Immature natural killer cell (primary cell): Measurements from ENCODE around the gene PAPPA. TPM values are rescaled to one million over a fixed set of nuclear protein-coding genes. Genes with fewer than 3 reads are reported as not detected.

Source experiments
- DNase-seq, 3 donors: peaks; one replicate each; pipeline ENCODE4 v3.0.0; 2022; ENCODE audit warnings: mixed read lengths in 1 of 3
- H3K27ac Mint-ChIP-seq, 6 donors: one replicate each; pipeline ENCODE4 v1.8.0; 2020; ENCODE audit warnings: mixed read lengths in 6 of 6, mild to moderate bottlenecking in 5 of 6, inconsistent platforms in 4 of 6, moderate library complexity in 3 of 6
- H3K27me3 Mint-ChIP-seq, 3 donors: one replicate each; pipeline ENCODE4 v1.8.0; 2020 to 2021; ENCODE audit warnings: low read depth in 3 of 3, mild to moderate bottlenecking in 3 of 3, mixed read lengths in 3 of 3, moderate library complexity in 3 of 3, inconsistent platforms in 1 of 3
- H3K36me3 Mint-ChIP-seq, 3 donors: one replicate each; pipeline ENCODE4 v1.8.0; 2020; ENCODE audit warnings: mixed read lengths in 3 of 3, inconsistent platforms in 2 of 3, mild to moderate bottlenecking in 2 of 3
- H3K4me1 Mint-ChIP-seq, 2 donors: one replicate each; pipeline ENCODE4 v1.8.0; 2020; ENCODE audit warnings: inconsistent platforms in 2 of 2, mild to moderate bottlenecking in 2 of 2, mixed read lengths in 2 of 2, moderate library complexity in 1 of 2
- H3K4me3 Mint-ChIP-seq, 5 donors: one replicate each; pipeline ENCODE4 v1.8.0; 2020; ENCODE audit warnings: mild to moderate bottlenecking in 5 of 5, mixed read lengths in 5 of 5, inconsistent platforms in 3 of 5, moderate library complexity in 3 of 5
- H3K9me3 Mint-ChIP-seq, 6 donors: one replicate each; pipeline ENCODE4 v1.8.0; 2020; ENCODE audit warnings: mild to moderate bottlenecking in 6 of 6, mixed read lengths in 6 of 6, inconsistent platforms in 4 of 6, moderate library complexity in 3 of 6
- polyA plus RNA-seq, 3 donors: library from polyadenylated mRNA; unstranded; fragments of 300-500 nt; fragmentation: Illumina TruSeq; gene quantifications; one replicate each; pipeline ENCODE4 v1.2.3, GENCODE V29; 2021

The PAPPA gene
- polyA plus RNA-seq, 3 donors from 2014 or later: not detected

GRCh38 chr9:116352958-116353357, 199.4 kb downstream of the PAPPA start:
- no peak for DNase-seq
- no peak overlapping the region for H3K27ac Mint-ChIP-seq
- no peaks in the 10 kb centered on the region for H3K4me1 Mint-ChIP-seq
- H3K4me3 Mint-ChIP-seq: no peak overlapping the region
- H3K9me3 Mint-ChIP-seq: peaks cover 0 to 38% (median 4%) of the 10 kb centered on the region in 6 donors
- H3K36me3 Mint-ChIP-seq: no peaks in the 10 kb centered on the region
- H3K27me3 Mint-ChIP-seq: peaks cover 0 to 4% (median 2%) of the 10 kb centered on the region in 3 donors

- no peaks in the 10 kb centered on the region for H3K4me1 Mint-ChIP-seq
- no peak overlapping the region for H3K27ac Mint-ChIP-seq
- H3K27me3 Mint-ChIP-seq: peaks cover 0 to 2% (median 1%) of the 10 kb centered on the region in 3 donors
- H3K9me3 Mint-ChIP-seq: peaks cover 0 to 33% (median 4%) of the 10 kb centered on the region in 6 donors
- DNase-seq: no peak
- H3K4me3 Mint-ChIP-seq: no peak overlapping the region
- no peaks in the 10 kb centered on the region for H3K36me3 Mint-ChIP-seq
Measured at GRCh38 chr9:116355153-116355921, 201.7 kb downstream of the PAPPA start.

GRCh38 chr9:116358251-116358650, 204.7 kb downstream of the PAPPA start:
- Mint-ChIP-seq H3K4me3 (no peak overlapping the region), H3K27ac (no peak overlapping the region), H3K36me3 (no peaks in the 10 kb centered on the region), H3K9me3 (peaks cover 0 to 17% (median 4%) of the 10 kb centered on the region in 6 donors), H3K27me3 (peaks cover 0 to 3% (median 2%) of the 10 kb centered on the region in 3 donors), H3K4me1 (no peaks in the 10 kb centered on the region)
- no peak for DNase-seq

GRCh38 chr9:116360016-116360415, 206.4 kb downstream of the PAPPA start:
- Mint-ChIP-seq H3K9me3 (peaks cover 0 to 7% (median 1%) of the 10 kb centered on the region in 6 donors), H3K36me3 (no peaks in the 10 kb centered on the region), H3K4me1 (no peaks in the 10 kb centered on the region), H3K4me3 (no peak overlapping the region), H3K27ac (no peak overlapping the region), H3K27me3 (peaks cover 0 to 3% (median under 1%) of the 10 kb centered on the region in 3 donors)
- DNase-seq: no peak

- no peaks in the 10 kb centered on the region for H3K4me1 Mint-ChIP-seq
- no peak overlapping the region for H3K27ac Mint-ChIP-seq
- H3K4me3 Mint-ChIP-seq: no peak overlapping the region
- H3K27me3 Mint-ChIP-seq: peaks cover 0 to 3% (median 0%) of the 10 kb centered on the region in 3 donors
- DNase-seq: no peak
- H3K36me3 Mint-ChIP-seq: no peaks in the 10 kb centered on the region
- H3K9me3 Mint-ChIP-seq: peaks cover 0 to 6% (median 1%) of the 10 kb centered on the region in 6 donors
Measured at GRCh38 chr9:116360989-116361388, 207.4 kb downstream of the PAPPA start.

- no peak for DNase-seq
- H3K36me3 Mint-ChIP-seq: no peaks in the 10 kb centered on the region
- peaks cover 0 to 3% (median 0%) of the 10 kb centered on the region in 3 donors for H3K27me3 Mint-ChIP-seq
- H3K9me3 Mint-ChIP-seq: peaks cover 0 to 6% (median 1%) of the 10 kb centered on the region in 6 donors
- H3K4me3 Mint-ChIP-seq: no peak overlapping the region
- H3K27ac Mint-ChIP-seq: no peak overlapping the region
- H3K4me1 Mint-ChIP-seq: no peaks in the 10 kb centered on the region
Measured at GRCh38 chr9:116361547-116361946, 208.0 kb downstream of the PAPPA start.

GRCh38 chr9:116362493-116362892, 208.9 kb downstream of the PAPPA start:
- Mint-ChIP-seq H3K36me3 (no peaks in the 10 kb centered on the region), H3K4me1 (no peaks in the 10 kb centered on the region), H3K27me3 (peaks cover 0 to 3% (median 0%) of the 10 kb centered on the region in 3 donors), H3K9me3 (peaks cover 0 to 6% (median 0%) of the 10 kb centered on the region in 6 donors), H3K27ac (no peak overlapping the region), H3K4me3 (no peak overlapping the region)
- no peak for DNase-seq

- Mint-ChIP-seq H3K9me3 (peaks cover 0 to 8% (median 1%) of the 10 kb centered on the region in 6 donors), H3K4me1 (no peaks in the 10 kb centered on the region), H3K27me3 (peaks cover 1 to 3% (median 3%) of the 10 kb centered on the region in 3 donors), H3K4me3 (no peak overlapping the region), H3K27ac (no peak overlapping the region), H3K36me3 (peaks cover 0 to 3% (median 0%) of the 10 kb centered on the region in 3 donors)
- no peak for DNase-seq
Measured at GRCh38 chr9:116365056-116365471, 211.5 kb downstream of the PAPPA start.

- H3K36me3 Mint-ChIP-seq: peaks cover 0 to 3% (median 0%) of the 10 kb centered on the region in 3 donors
- H3K4me3 Mint-ChIP-seq: no peak overlapping the region
Measured at GRCh38 chr9:116366241-116366640, 212.7 kb downstream of the PAPPA start.

GRCh38 chr9:116368680-116369079, 215.1 kb downstream of the PAPPA start:
- DNase-seq: no peak
- H3K9me3 Mint-ChIP-seq: peaks cover 0 to 8% (median 0%) of the 10 kb centered on the region in 6 donors
- peaks cover 0 to 3% (median 0%) of the 10 kb centered on the region in 3 donors for H3K36me3 Mint-ChIP-seq
- no peak overlapping the region for H3K27ac Mint-ChIP-seq
- no peak overlapping the region for H3K4me3 Mint-ChIP-seq
- no peaks in the 10 kb centered on the region for H3K4me1 Mint-ChIP-seq
- peaks cover 0 to 5% (median 1%) of the 10 kb centered on the region in 3 donors for H3K27me3 Mint-ChIP-seq

More at GRCh38 chr9:116366241-116366640, 212.7 kb downstream of the PAPPA start:
- Mint-ChIP-seq H3K27me3 (peaks cover 0 to 5% (median 1%) of the 10 kb centered on the region in 3 donors), H3K27ac (no peak overlapping the region), H3K9me3 (peaks cover 0 to 11% (median 1%) of the 10 kb centered on the region in 6 donors), H3K4me1 (no peaks in the 10 kb centered on the region)
- no peak for DNase-seq

- H3K4me1 Mint-ChIP-seq: no peaks in the 10 kb centered on the region
- peaks cover 0 to 3% (median 0%) of the 10 kb centered on the region in 3 donors for H3K36me3 Mint-ChIP-seq
- no peak overlapping the region for H3K27ac Mint-ChIP-seq
- no peak overlapping the region for H3K4me3 Mint-ChIP-seq
- peaks cover 0 to 8% (median under 1%) of the 10 kb centered on the region in 6 donors for H3K9me3 Mint-ChIP-seq
- DNase-seq: no peak
- H3K27me3 Mint-ChIP-seq: peaks cover 0 to 5% (median 1%) of the 10 kb centered on the region in 3 donors
Measured at GRCh38 chr9:116369706-116370105, 216.1 kb downstream of the PAPPA start.

- Mint-ChIP-seq H3K27ac (no peak overlapping the region), H3K27me3 (peaks cover 0 to 5% (median 1%) of the 10 kb centered on the region in 3 donors), H3K4me1 (no peaks in the 10 kb centered on the region), H3K36me3 (peaks cover 0 to 3% (median 0%) of the 10 kb centered on the region in 3 donors), H3K4me3 (no peak overlapping the region), H3K9me3 (peaks cover 0 to 6% (median under 1%) of the 10 kb centered on the region in 6 donors)
- no peak for DNase-seq
Measured at GRCh38 chr9:116370556-116370955, 217.0 kb downstream of the PAPPA start.

GRCh38 chr9:116372081-116372673, 218.6 kb downstream of the PAPPA start:
- Mint-ChIP-seq H3K27ac (no peak overlapping the region), H3K27me3 (peaks cover 0 to 5% (median 1%) of the 10 kb centered on the region in 3 donors), H3K4me1 (no peaks in the 10 kb centered on the region), H3K9me3 (peaks cover 0 to 6% (median 2%) of the 10 kb centered on the region in 6 donors), H3K36me3 (peaks cover 0 to 3% (median 0%) of the 10 kb centered on the region in 3 donors), H3K4me3 (no peak overlapping the region)
- no peak for DNase-seq

- H3K4me3 Mint-ChIP-seq: no peak overlapping the region
- no peaks in the 10 kb centered on the region for H3K4me1 Mint-ChIP-seq
- peaks cover 0 to 5% (median 1%) of the 10 kb centered on the region in 3 donors for H3K27me3 Mint-ChIP-seq
- peaks cover 0 to 3% (median 0%) of the 10 kb centered on the region in 3 donors for H3K36me3 Mint-ChIP-seq
- no peak for DNase-seq
- H3K9me3 Mint-ChIP-seq: peaks cover 0 to 9% (median 5%) of the 10 kb centered on the region in 6 donors
- H3K27ac Mint-ChIP-seq: no peak overlapping the region
Measured at GRCh38 chr9:116372786-116373185, 219.2 kb downstream of the PAPPA start.
